Esophagus muscularis mucosa (tissue), 3 donors: ENCODE results near the gene EVC.

Experiments
- CTCF ChIP-seq, 3 experiments: fragments of 200-600 bp in 2 of 3; fragments of 450-650 bp in 1 of 3; sonication (generic) in 2 of 3; IDR thresholded peaks; one replicate each; pipeline ENCODE4 v1.5.1; 2017 to 2019; ENCODE audit warnings: antibody characterized with exemption in 3 of 3, mild to moderate bottlenecking in 2 of 3, moderate library complexity in 1 of 3
- POLR2AphosphoS5 ChIP-seq, 2 donors: sonication (generic); formaldehyde crosslinking; IDR thresholded peaks; one replicate each; pipeline ENCODE4 v1.6.1; 2017; ENCODE audit warnings: antibody characterized with exemption in 2 of 2

- TF ChIP-seq CTCF (IDR thresholded peaks at IDR 0.05), result no peak
- peak in 1 of 2 donors; percentile 17 for TF ChIP-seq POLR2AphosphoS5 (IDR thresholded peaks at IDR 0.05)
Observed at GRCh38 chr4:5711479-5712184, 631 bp downstream of the EVC start.
